Measurements from ENCODE around the gene CAPZA1. TPM values are rescaled to one million over a fixed set of nuclear protein-coding genes. Genes with fewer than 3 reads are reported as not detected.
"Not testable (repeated sequence)": the region's sequence is repeated elsewhere in the genome, so short reads cannot be mapped to it uniquely, and the experiment has no call there.

Gene CAPZA1
- total RNA-seq, 1 experiment from 2014 or later, result 148 TPM

- no peak overlapping the region for H3K9ac ChIP-seq (ENCODE audit: low read length)
- TF ChIP-seq CEBPB (IDR thresholded peaks at IDR 0.05; ENCODE audit: low read depth) (no peak), YY1 (IDR thresholded peaks at IDR 0.05; ENCODE audit: extremely low read depth, insufficient replicate concordance, low read depth, low read length) (no peak), SP1 (IDR thresholded peaks at IDR 0.05; ENCODE audit: low read depth) (no peak), ZNF274 (IDR thresholded peaks at IDR 0.05; ENCODE audit: low read depth, low read length) (no peak), POLR2A (IDR thresholded peaks at IDR 0.05; ENCODE audit: borderline replicate concordance, extremely low read depth, insufficient read depth, insufficient read length) (no peak), SRF (IDR thresholded peaks at IDR 0.05; ENCODE audit: low read depth) (no peak), TCF7L2 (IDR thresholded peaks at IDR 0.05; ENCODE audit: borderline replicate concordance, extremely low read depth, insufficient read depth, insufficient read length) (no peak), JUND (IDR thresholded peaks at IDR 0.05) (no peak), POLR2AphosphoS5 (IDR thresholded peaks at IDR 0.05; ENCODE audit: low read depth, low read length) (no peak)
- TF ChIP-seq, protein P1, sequence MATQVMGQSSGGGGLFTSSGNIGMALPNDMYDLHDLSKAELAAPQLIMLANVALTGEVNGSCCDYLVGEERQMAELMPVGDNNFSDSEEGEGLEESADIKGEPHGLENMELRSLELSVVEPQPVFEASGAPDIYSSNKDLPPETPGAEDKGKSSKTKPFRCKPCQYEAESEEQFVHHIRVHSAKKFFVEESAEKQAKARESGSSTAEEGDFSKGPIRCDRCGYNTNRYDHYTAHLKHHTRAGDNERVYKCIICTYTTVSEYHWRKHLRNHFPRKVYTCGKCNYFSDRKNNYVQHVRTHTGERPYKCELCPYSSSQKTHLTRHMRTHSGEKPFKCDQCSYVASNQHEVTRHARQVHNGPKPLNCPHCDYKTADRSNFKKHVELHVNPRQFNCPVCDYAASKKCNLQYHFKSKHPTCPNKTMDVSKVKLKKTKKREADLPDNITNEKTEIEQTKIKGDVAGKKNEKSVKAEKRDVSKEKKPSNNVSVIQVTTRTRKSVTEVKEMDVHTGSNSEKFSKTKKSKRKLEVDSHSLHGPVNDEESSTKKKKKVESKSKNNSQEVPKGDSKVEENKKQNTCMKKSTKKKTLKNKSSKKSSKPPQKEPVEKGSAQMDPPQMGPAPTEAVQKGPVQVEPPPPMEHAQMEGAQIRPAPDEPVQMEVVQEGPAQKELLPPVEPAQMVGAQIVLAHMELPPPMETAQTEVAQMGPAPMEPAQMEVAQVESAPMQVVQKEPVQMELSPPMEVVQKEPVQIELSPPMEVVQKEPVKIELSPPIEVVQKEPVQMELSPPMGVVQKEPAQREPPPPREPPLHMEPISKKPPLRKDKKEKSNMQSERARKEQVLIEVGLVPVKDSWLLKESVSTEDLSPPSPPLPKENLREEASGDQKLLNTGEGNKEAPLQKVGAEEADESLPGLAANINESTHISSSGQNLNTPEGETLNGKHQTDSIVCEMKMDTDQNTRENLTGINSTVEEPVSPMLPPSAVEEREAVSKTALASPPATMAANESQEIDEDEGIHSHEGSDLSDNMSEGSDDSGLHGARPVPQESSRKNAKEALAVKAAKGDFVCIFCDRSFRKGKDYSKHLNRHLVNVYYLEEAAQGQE (IDR thresholded peaks at IDR 0.05; ENCODE audit: low read depth), result no peak
- no peaks in the 10 kb centered on the region for H3K9me2 ChIP-seq (ENCODE audit: insufficient read depth)
- no TSS peak for BruUV-seq (replicated peaks)
- ChIA-PET POLR2A (no interaction called here), CTCF (no interaction called here), RAD21 (ENCODE audit: low non-redundant PET in 1 of 2, low total read pairs in 2 of 2, uncharacterized antibody in 2 of 2, unreplicated experiment in 2 of 2) (no interaction called here)
- no peak overlapping the region for H3K27ac ChIP-seq (ENCODE audit: low read depth, low read length)
- peaks cover 33% of the 10 kb centered on the region; the same call in 1 of the 2 replicates for H4K20me1 ChIP-seq (ENCODE audit: insufficient read depth)
- no peak overlapping the region for H2AFZ ChIP-seq (ENCODE audit: low read depth, low read length, poor library complexity, severe bottlenecking)
- no peak for ATAC-seq
- H3K36me3 ChIP-seq (ENCODE audit: control insufficient read depth in 1 of 2, insufficient read depth in 2 of 2, low read length in 2 of 2), result no peaks in the 10 kb centered on the region
- H3K4me2 ChIP-seq (ENCODE audit: low read length), result no peak overlapping the region
- H3K27me3 ChIP-seq (ENCODE audit: insufficient read depth, low read length), result no peaks in the 10 kb centered on the region
- H3K9me3 ChIP-seq (ENCODE audit: control insufficient read depth in 1 of 2, insufficient read depth in 1 of 2, low read depth in 1 of 2, low read length in 2 of 2), result no peaks in the 10 kb centered on the region
- peaks cover 88% of the 10 kb centered on the region for H3K79me2 ChIP-seq (ENCODE audit: insufficient read depth, low read length)
- DNase-seq (ENCODE audit: low read depth, low spot score), result no peak
- intact Hi-C loops (cut with micrococcal nuclease), result no loop called here
- no peak overlapping the region for H3K4me3 ChIP-seq (replicated peaks in 1 of 2; ENCODE audit: low read depth in 1 of 2, low read length in 2 of 2)
- peaks cover 9 to 36% of the 10 kb centered on the region in 2 experiments for H3K4me1 ChIP-seq (ENCODE audit: control insufficient read depth in 1 of 2, insufficient read depth in 2 of 2, low read length in 2 of 2)
Measured at GRCh38 chr1:112638110-112638428, 18.4 kb downstream of the CAPZA1 start.

- H2AFZ ChIP-seq (ENCODE audit: low read depth, low read length, poor library complexity, severe bottlenecking); H3K27ac ChIP-seq (ENCODE audit: low read depth, low read length); RAD21 ChIA-PET (ENCODE audit: low non-redundant PET in 1 of 2, low total read pairs in 2 of 2, uncharacterized antibody in 2 of 2, unreplicated experiment in 2 of 2); H3K4me2 ChIP-seq (ENCODE audit: low read length); POLR2A ChIA-PET; H3K27me3 ChIP-seq (ENCODE audit: insufficient read depth, low read length); H3K9me2 ChIP-seq (ENCODE audit: insufficient read depth); H3K9ac ChIP-seq (ENCODE audit: low read length); H3K36me3 ChIP-seq (ENCODE audit: control insufficient read depth in 1 of 2, insufficient read depth in 2 of 2, low read length in 2 of 2); BruUV-seq (replicated peaks); intact Hi-C loops (cut with micrococcal nuclease); ATAC-seq; DNase-seq (ENCODE audit: low read depth, low spot score); H3K4me3 ChIP-seq (replicated peaks in 1 of 2; ENCODE audit: low read depth in 1 of 2, low read length in 2 of 2); CTCF ChIA-PET; H3K9me3 ChIP-seq (ENCODE audit: control insufficient read depth in 1 of 2, insufficient read depth in 1 of 2, low read depth in 1 of 2, low read length in 2 of 2): not testable (repeated sequence)
- peaks cover 88% of the 10 kb centered on the region for H3K79me2 ChIP-seq (ENCODE audit: insufficient read depth, low read length)
- peaks cover 4 to 27% of the 10 kb centered on the region in 2 experiments; a peak in 3 of 4 replicates for H3K4me1 ChIP-seq (ENCODE audit: control insufficient read depth in 1 of 2, insufficient read depth in 2 of 2, low read length in 2 of 2)
- peaks cover 15% of the 10 kb centered on the region; the same call in 1 of the 2 replicates for H4K20me1 ChIP-seq (ENCODE audit: insufficient read depth)
Measured at GRCh38 chr1:112640437-112640836, 20.8 kb downstream of the CAPZA1 start.
